Stimulated activated CD8-positive, alpha-beta memory T cell treated with anti-CD3 and anti-CD28 coated beads, Interleukin-2, amount 100 ng/mL, for 1 hour (primary cell): ENCODE data around the gene MAD1L1.
A peak's percentile ranks its signal among the peaks of the same experiment; 100 is the strongest.

ENCODE experiments used
- DNase-seq, 2 donors: peaks; one replicate each; pipeline ENCODE4 v3.0.0-alpha.2; 2020; ENCODE audit warnings: low read depth in 2 of 2

MAD1L1 gene

GRCh38 chr7:2219136-2219535, 13.6 kb downstream of the MAD1L1 start:
- no peak for DNase-seq

- no peak for DNase-seq
These were observed 14.3 kb downstream of the MAD1L1 start for GRCh38 chr7:2218444-2218785.

- DNase-seq: no peak
These were observed 14.9 kb downstream of the MAD1L1 start for GRCh38 chr7:2217716-2218443.

- DNase-seq: no peak
These were observed 15.5 kb downstream of the MAD1L1 start for GRCh38 chr7:2217206-2217605.

GRCh38 chr7:2215851-2216250, 16.9 kb downstream of the MAD1L1 start:
- no peak for DNase-seq

GRCh38 chr7:2214636-2215035, 18.1 kb downstream of the MAD1L1 start:
- no peak for DNase-seq

GRCh38 chr7:2213551-2214215, 19.1 kb downstream of the MAD1L1 start:
- no peak for DNase-seq

GRCh38 chr7:2212906-2213305, 19.8 kb downstream of the MAD1L1 start:
- no peak for DNase-seq

- no peak for DNase-seq
These were observed 20.8 kb downstream of the MAD1L1 start for GRCh38 chr7:2211926-2212325.

GRCh38 chr7:2211259-2211880, 21.4 kb downstream of the MAD1L1 start:
- DNase-seq: no peak

GRCh38 chr7:2210551-2211258, 22.0 kb downstream of the MAD1L1 start:
- DNase-seq: no peak

GRCh38 chr7:2209961-2210323, 22.8 kb downstream of the MAD1L1 start:
- no peak for DNase-seq

- DNase-seq: peak in 1 of 2 donors; percentile 13
These were observed 23.4 kb downstream of the MAD1L1 start for GRCh38 chr7:2209146-2209960.

- no peak for DNase-seq
These were observed 24.0 kb downstream of the MAD1L1 start for GRCh38 chr7:2208712-2209111.

- no peak for DNase-seq
These were observed 27.5 kb downstream of the MAD1L1 start for GRCh38 chr7:2205036-2205780.

- no peak for DNase-seq
These were observed 28.3 kb downstream of the MAD1L1 start for GRCh38 chr7:2204446-2204845.

- no peak for DNase-seq
These were observed 28.9 kb downstream of the MAD1L1 start for GRCh38 chr7:2203766-2204300.

- no peak for DNase-seq
These were observed 29.6 kb downstream of the MAD1L1 start for GRCh38 chr7:2202901-2203765.

- no peak for DNase-seq
These were observed 30.4 kb downstream of the MAD1L1 start for GRCh38 chr7:2202361-2202761.
